HG03280 (cell line): ENCODE results near the gene LIME1.
"Not testable (repeated sequence)": the region's sequence is repeated elsewhere in the genome, so short reads cannot be mapped to it uniquely, and the experiment has no call there.

Source experiments
- ATAC-seq: cut with Tn5 transposase; IDR thresholded peaks from one replicate; pipeline ENCODE4 v1.9.1; 2021; ENCODE audit warnings: mild to moderate bottlenecking, moderate library complexity; ENCODE audit not compliant: unreplicated experiment

The LIME1 gene

GRCh38 chr20:63768591-63769515, 32.4 kb downstream of the LIME1 start:
- ATAC-seq, result no peak

- no peak for ATAC-seq
Observed at GRCh38 chr20:63769891-63770474, 33.5 kb downstream of the LIME1 start.

DNA sequence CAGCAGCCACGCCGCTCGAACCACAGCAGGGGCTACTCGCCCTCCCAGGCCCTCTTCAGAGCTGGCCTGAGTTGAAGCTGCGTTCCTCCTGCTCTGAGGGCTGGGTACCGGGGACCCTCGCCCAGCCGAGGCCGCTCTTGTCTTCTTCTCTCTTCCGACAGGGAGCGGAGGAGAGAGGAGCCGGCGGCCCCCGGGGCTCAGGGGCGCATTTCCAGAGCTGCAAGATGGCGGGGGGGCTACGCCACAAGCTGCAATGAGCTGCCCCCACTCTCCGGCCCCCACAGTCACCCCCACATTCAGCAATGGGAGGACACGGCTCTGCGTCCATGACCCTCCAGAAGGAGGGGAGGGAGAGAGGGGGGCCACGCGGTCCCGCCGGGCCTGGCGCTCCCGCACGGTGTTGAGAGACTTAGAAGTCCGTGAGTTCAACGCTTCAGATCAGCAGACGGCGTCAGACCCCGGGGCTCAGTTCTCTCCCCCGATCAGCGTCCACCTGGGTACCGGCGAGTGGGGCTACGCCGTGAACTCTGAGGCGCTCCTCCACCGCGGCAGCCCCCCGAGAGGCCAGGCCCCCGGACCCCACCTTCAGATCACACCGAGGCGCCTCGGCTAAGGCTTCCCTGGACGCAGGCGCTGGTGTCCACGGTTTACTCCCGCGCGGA, 34.7 kb downstream of the LIME1 start:
- no peak for ATAC-seq

DNA sequence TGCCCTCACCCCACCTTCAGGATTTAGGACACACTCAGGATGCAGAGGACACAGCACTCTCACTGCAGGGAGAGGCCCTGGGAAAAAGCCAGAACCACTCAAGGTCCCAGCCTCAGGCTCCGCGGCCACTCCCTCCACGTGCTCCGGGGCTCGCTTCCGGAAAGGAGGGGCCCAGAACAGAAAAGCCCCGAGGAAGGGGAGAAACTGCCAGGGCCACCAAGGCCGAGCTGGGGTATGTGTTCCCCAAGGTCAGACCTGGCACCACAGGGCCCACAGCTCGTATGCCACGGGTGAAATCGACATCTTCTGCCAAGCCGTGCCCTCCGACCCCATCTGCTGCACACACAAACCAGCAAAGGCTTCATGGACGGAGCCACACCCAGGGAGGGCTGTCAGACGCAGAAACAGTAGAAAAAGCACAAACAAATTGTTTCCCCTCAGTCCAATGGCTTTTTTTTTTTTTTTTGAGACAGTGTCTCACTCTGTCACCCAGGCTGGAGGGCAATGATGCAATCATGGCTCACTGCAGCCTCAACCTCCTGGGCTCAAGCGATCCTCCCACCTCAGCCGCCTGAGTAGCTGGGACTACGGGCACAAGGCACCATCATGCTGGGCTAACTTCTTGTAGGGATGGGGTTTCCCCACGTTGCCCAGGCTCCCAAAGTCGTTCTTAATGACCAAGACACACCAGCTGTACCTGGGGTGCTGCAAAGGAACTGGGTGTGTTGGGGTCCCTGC, 36.5 kb downstream of the LIME1 start:
- no peak for ATAC-seq

- no peak for ATAC-seq
Observed at GRCh38 chr20:63773571-63774241, 37.2 kb downstream of the LIME1 start.

DNA sequence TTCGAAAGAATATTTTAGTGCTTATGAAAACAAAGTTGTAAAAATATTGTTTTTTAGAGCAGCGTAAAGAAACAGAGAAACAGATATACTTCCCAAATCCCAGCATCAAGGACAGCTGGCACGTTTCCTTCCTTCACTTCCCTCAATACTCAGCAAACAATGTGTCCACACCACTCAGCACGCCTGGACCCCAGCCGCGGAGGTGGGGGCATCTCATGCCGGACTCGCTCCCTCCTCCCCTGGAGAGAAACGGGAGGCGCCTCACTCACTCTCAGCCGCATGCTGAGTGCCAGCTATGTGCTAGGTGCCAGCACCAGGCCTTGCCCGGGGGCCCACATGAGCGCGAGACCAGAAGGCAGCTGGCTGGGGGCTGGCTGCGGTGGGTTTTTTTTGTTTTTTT, 37.8 kb downstream of the LIME1 start:
- no peak for ATAC-seq

DNA sequence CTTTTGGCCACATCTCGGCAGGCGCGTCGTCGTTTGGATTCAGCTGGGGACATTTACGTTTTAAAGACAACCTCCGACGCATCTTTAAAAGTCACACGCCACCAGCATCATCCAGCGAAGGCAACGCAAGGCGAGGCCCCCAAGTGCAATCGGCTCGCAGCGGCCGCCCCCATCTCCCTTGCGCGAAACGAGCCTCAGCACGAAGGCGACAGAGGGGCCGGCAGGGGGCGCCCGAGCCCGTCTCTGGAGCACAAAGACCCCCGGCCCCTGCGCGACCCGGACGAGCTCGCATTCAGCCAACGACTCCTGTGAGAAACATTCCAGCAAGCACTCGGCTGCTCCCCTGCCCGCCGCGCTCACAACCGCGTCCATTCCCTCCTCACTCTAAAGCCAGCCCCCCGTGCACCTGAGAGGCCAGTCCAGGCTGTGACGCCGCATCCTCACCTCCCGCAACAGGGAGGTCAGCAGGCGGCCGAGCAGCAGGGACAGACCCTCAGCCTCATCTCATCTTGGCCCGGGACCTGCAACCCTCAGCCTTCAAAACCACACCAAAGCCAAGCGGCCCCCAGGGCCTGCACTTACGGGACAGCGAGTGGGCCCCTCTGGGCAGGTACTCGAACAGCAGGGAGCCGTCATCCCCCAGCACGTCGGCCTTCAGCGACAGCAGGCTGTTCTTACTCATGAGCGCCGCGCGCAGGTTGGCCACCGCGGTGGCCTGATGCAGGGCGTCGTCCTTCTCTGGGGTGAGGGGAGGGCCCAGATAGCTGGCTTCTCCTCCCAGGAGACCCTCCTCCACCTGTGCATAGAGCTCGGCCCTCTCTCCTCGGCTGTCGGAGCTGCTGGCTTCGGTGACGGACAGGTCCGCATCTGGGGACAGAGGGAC, 38.9 kb downstream of the LIME1 start:
- no peak for ATAC-seq

GRCh38 chr20:63776875-63777274, 40.4 kb downstream of the LIME1 start:
- not testable (repeated sequence) for ATAC-seq

GRCh38 chr20:63777614-63778013, 41.1 kb downstream of the LIME1 start:
- ATAC-seq, result no peak

GRCh38 chr20:63778034-63778752, 41.7 kb downstream of the LIME1 start:
- ATAC-seq, result no peak

GRCh38 chr20:63778857-63779256, 42.4 kb downstream of the LIME1 start:
- ATAC-seq, result no peak

DNA sequence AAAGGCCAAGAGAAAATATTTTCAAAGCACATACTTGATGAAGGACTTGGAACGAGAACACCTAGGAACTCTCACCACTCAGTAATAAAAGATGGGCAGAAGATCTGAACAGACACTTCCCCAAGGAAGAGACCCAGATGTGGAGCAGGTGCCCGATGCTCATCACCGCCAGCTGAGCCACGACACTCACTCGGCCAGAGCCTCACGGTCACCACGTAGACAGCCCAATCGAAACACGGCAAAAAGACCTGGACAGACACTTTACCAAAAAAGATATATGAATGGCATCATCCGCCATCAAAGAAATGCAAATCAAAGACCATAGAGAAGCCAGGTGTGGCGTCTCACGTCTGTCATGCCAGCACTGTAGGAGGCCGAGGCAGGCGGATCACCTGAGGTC, 44.7 kb downstream of the LIME1 start:
- no peak for ATAC-seq

DNA sequence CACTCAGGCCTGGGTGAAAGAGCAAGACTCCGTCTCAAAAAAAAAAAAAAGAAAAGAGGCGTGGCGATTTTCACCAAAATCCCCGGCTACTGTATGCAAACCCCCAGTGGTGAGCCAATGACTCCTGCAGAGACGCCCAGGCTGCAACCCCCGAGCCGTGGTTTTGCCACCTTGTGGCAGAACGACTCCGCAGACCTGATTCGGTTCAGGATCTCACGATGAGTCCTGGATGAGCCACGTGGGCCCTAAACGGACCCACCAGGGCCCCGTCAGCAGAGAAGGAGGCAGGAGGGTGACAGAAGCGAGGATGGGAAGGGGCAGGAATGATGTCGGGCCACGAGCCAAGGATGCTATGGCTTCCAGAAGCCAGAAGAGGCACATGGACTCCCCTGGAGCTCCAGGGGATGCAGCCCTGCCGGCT, 45.6 kb downstream of the LIME1 start:
- ATAC-seq, result no peak

DNA sequence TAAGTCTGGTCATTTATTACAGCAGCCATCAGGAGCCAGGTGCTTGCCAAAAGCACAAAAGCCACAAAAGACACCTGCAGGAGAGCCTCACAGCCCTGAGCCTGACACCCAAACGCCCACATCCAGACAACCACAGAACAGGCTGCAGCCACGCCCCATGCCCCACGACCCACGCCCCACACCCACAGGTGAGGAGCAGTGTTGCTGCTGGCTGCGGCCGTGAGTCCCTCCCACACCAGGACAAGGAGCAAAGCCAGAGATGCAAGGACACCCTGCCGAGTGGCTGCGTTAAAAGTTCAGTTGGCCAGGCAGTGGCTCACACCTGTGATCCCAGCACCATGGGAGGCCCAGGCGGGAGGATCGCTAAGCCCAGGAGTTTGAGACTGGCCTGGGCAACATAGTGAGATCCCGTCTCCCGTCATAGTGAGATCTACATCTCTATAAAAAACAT, 46.1 kb downstream of the LIME1 start:
- no peak for ATAC-seq

- no peak for ATAC-seq
Observed at GRCh38 chr20:63783970-63784369, 47.5 kb downstream of the LIME1 start.

- ATAC-seq, result no peak
Observed at GRCh38 chr20:63785691-63786131, 49.2 kb downstream of the LIME1 start.

- no peak for ATAC-seq
Observed at GRCh38 chr20:63787302-63787701, 50.8 kb downstream of the LIME1 start.

GRCh38 chr20:63787749-63788148, 51.3 kb downstream of the LIME1 start:
- no peak for ATAC-seq
